GM21825 (cell line): ENCODE results near the gene ATP1A4.
"Not testable (repeated sequence)": the region's sequence is repeated elsewhere in the genome, so short reads cannot be mapped to it uniquely, and the experiment has no call there.

Experiments
- ATAC-seq: cut with Tn5 transposase; IDR thresholded peaks from one replicate; pipeline ENCODE4 v1.9.1; 2021; ENCODE audit warnings: mild to moderate bottlenecking, moderate library complexity; ENCODE audit not compliant: unreplicated experiment

The ATP1A4 gene

GRCh38 chr1:160122978-160123495, 28.4 kb upstream of the ATP1A4 start:
- no peak for ATAC-seq

DNA sequence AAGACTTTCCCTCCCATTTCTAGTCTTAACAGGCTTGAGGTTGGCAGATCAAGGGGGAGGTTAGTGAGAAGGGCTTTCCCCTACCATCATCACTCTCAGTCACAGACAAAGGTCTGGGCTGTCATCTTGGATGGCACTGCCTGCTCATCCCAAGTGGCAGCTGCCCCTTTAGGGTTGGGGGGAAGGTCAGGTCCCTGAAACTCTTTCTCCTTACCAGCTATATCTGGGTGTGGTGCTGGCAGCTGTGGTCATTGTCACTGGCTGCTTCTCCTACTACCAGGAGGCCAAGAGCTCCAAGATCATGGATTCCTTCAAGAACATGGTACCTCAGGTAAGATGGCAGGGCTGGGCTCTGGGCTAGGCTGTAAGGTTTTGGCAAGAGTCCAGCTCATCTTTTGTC, 27.7 kb upstream of the ATP1A4 start:
- ATAC-seq = no peak

- no peak for ATAC-seq
These were observed 26.5 kb upstream of the ATP1A4 start for GRCh38 chr1:160124705-160125478.

GRCh38 chr1:160125746-160126145, 25.7 kb upstream of the ATP1A4 start:
- ATAC-seq = no peak

- ATAC-seq = not testable (repeated sequence)
These were observed 25.1 kb upstream of the ATP1A4 start for GRCh38 chr1:160126342-160126741.

DNA sequence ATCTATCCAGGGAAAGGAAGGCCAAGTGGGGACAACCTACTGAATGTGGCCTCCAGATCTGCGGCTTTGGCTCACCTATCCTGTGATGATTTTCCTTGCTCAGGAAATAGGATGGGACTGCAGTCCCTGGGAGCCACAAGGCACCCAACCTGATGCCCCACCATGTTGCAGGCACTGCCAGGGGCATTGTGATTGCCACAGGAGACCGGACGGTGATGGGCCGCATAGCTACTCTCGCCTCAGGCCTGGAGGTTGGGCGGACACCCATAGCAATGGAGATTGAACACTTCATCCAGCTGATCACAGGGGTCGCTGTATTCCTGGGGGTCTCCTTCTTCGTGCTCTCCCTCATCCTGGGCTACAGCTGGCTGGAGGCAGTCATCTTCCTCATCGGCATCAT, 24.0 kb upstream of the ATP1A4 start:
- no peak for ATAC-seq

DNA sequence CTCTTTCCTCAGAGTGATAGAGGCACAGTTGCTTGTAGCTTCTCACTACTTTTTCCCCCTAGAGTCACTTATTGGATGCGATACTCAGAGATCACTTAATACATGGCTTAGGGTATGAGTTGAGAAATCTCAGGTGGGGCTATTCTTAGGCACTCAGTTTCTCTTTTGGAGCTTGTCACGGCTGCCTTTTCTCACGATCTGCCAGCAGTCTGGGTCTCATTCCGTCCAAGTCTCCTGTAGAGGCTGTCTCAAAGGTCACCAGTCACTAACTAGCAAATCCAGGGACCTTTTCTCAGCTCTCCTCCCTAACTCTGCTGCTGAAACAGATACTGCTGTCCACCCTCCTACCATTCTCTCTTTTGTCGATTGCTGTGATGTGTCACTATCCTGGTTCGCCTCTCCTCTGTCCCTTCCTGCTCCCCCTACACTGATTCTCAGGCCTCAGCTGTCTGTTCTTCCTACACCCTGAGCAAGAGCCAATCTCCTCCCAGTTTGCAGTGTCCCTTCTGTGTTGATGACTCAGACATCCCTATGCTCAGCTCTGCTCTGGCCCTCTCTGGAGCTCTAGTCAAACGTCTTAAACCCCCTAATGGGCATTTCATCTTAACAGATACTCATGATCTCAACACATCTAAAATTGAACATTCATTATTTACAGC, 23.4 kb upstream of the ATP1A4 start:
- no peak for ATAC-seq

DNA sequence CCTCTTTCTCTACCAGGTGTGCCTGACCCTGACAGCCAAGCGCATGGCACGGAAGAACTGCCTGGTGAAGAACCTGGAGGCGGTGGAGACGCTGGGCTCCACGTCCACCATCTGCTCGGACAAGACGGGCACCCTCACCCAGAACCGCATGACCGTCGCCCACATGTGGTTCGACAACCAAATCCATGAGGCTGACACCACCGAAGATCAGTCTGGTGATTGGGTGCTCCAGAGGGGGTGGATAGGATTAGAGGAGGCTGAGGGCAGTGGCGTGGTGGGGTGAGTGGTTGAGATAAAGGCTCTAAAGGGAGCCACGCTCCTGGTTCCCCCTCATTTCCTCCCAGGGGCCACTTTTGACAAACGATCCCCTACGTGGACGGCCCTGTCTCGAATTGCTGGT, 22.8 kb upstream of the ATP1A4 start:
- no peak for ATAC-seq

GRCh38 chr1:160129046-160129445, 22.4 kb upstream of the ATP1A4 start:
- ATAC-seq = no peak

GRCh38 chr1:160129558-160129957, 21.8 kb upstream of the ATP1A4 start:
- no peak for ATAC-seq

GRCh38 chr1:160129966-160130365, 21.4 kb upstream of the ATP1A4 start:
- ATAC-seq = no peak

DNA sequence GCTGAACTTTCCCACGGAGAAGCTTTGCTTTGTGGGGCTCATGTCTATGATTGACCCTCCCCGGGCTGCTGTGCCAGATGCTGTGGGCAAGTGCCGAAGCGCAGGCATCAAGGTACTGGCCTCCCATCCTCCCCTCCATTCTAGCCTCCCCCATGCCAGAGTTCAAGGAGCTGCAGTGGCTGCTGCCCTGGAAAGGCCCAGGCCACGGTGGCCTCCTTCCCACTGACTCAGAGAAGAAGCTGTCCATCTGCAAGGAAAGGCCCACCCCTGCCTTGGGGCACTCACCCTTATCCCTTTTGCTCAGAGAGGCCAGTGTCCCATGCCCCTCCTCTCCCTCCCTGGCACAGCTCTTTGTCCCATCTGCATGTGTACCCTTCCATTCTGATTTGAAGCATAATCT, 20.9 kb upstream of the ATP1A4 start:
- no peak for ATAC-seq

GRCh38 chr1:160130939-160131338, 20.5 kb upstream of the ATP1A4 start:
- ATAC-seq = no peak

DNA sequence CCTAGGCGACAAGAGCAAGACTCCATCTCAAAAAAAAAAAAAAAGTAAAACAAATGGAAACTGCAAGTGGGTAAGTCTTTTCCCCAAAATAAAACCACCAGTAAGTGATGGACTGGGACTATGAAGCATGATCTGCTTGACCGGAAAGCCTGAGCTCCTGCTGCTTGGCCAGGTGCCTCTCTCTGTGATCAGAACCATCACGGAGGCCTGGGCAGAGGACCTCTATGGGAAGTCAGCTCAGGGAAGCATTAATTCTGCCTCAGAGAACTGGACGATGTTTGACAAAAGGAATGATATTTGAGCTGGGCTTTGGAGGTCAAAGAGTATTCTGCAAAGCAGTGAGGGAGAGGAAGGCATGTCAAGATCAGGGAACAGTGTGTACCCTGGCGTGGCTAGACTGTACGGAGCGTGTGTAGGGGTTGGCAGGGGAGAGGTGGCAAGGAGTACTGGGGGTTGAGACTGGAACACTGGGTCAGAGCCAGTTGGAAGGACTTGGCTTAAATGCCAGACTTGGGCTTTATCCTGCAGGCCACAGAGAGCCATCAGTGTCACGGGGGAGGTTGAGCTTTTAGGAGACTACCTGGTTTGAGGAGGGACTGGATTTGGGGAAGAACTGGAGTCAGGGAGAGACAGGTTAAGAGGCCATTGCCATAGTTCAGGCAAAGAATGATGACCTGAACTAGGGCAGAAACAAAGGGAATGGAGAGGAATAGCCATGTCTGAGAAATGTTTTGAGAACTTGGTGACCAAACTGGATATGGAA, 19.4 kb upstream of the ATP1A4 start:
- ATAC-seq = no peak

- no peak for ATAC-seq
These were observed 17.2 kb upstream of the ATP1A4 start for GRCh38 chr1:160133990-160134770.

DNA sequence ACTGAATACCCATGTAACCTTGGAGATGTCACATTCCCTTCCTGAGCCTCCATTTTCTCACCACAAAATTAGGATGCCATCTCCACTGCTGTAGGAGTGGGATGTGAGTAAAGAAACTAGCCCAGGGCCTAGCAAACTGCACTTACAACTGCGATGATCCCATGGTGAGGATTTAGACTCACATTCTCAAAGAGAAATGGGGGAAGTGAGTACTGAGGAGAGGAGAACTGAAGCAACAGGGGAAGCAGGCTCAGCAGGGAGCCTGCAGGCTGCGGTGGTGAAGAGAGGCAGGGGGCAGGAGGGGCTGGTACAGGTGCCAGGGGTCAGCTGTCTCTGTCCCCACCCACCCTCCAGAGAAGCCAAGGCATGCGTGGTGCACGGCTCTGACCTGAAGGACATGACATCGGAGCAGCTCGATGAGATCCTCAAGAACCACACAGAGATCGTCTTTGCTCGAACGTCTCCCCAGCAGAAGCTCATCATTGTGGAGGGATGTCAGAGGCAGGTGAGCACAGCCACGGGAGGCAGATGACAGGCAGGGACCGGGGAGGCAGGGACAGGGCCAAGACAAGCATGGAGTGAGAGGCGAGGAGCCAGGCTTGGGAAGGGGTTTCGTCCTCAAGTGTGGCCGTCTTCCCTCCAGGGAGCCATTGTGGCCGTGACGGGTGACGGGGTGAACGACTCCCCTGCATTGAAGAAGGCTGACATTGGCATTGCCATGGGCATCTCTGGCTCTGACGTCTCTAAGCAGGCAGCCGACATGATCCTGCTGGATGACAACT, 16.4 kb upstream of the ATP1A4 start:
- ATAC-seq = no peak

DNA sequence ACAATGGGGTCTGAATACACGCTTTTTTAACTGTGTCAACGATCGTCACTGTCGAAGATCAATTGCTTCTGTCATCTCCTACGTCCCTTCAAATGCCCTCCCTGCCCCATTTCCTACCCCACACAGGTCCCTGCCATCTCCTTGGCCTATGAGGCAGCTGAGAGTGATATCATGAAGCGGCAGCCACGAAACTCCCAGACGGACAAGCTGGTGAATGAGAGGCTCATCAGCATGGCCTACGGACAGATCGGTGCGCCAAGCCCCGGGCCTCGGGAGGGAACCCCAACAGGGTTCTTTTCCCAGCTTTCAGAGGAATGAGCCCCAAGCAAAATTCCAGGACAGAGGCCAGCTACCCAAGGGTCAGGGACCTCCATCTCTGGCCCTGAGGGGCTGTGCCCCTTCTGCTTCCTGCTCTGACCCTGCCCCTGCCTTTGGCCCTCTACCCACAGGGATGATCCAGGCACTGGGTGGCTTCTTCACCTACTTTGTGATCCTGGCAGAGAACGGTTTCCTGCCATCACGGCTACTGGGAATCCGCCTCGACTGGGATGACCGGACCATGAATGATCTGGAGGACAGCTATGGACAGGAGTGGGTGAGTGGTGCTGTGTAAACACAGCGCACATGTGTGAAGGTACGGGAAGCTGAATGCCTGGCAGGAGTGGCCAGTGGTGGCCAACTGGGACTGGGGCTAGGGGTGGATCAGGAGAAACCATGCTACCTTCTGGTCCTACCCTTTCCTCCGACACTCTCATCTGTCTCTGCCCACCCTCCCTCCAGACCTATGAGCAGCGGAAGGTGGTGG, 15.1 kb upstream of the ATP1A4 start:
- no peak for ATAC-seq

- ATAC-seq = no peak
These were observed 14.5 kb upstream of the ATP1A4 start for GRCh38 chr1:160136926-160137200.

GRCh38 chr1:160137216-160137862, 14.1 kb upstream of the ATP1A4 start:
- no peak for ATAC-seq
